Common myeloid progenitor, CD34-positive (primary cell): Measurements from ENCODE around the gene RARS2.

Experiments
- CTCF ChIA-PET: fragments of 350-600 bp; sonication (Branson Sonifier 250); formaldehyde crosslinking; loops from one replicate; lab custom pipeline; 2021; ENCODE audit warnings: antibody characterized with exemption; lab: Charles Lee
- POLR2A ChIA-PET: fragments of 350-600 bp; sonication (Branson Sonifier 250); formaldehyde crosslinking; loops from one replicate; lab custom pipeline; 2021; ENCODE audit warnings: antibody characterized with exemption; lab: Charles Lee
- DNase-seq, 3 donors: peaks; one replicate each; pipeline versions ENCODE4 v3.0.0 to v3.0.0-alpha.2; 2013
- H3K27ac ChIP-seq, 2 experiments: 1 replicate in 1 of 2; 2 replicates in 1 of 2; pipeline ENCODE4 v1.7.0; 2013; ENCODE audit warnings: inconsistent platforms in 2 of 2, low read length in 2 of 2, mild to moderate bottlenecking in 2 of 2, low read depth in 1 of 2, moderate library complexity in 1 of 2; ENCODE audit not compliant: severe bottlenecking in 2 of 2, insufficient read depth in 1 of 2, poor library complexity in 1 of 2
- H3K27me3 ChIP-seq, 5 experiments: replicated peaks in 2 of 5; 1 replicate in 3 of 5; 2 replicates in 2 of 5; pipeline versions ENCODE4 v1.6.1 to v1.7.0; 2013; ENCODE audit warnings: low read length in 4 of 5, mild to moderate bottlenecking in 2 of 5, moderate library complexity in 2 of 5, inconsistent platforms in 1 of 5; ENCODE audit not compliant: insufficient read depth in 5 of 5, control insufficient read depth in 4 of 5
- H3K36me3 ChIP-seq, 4 experiments: 1 replicate in 2 of 4; 2 replicates in 2 of 4; pipeline versions ENCODE4 v1.6.1 to v1.7.0; 2013; ENCODE audit warnings: low read length in 3 of 4, control low read depth in 1 of 4, mild to moderate bottlenecking in 1 of 4; ENCODE audit not compliant: control insufficient read depth in 4 of 4, insufficient read depth in 4 of 4
- H3K4me1 ChIP-seq, 4 experiments: 1 replicate in 3 of 4; 2 replicates in 1 of 4; pipeline versions ENCODE4 v1.6.1 to v1.7.1; 2013; ENCODE audit warnings: low read length in 3 of 4, mild to moderate bottlenecking in 3 of 4, control low read depth in 1 of 4, inconsistent platforms in 1 of 4, moderate library complexity in 1 of 4; ENCODE audit not compliant: control insufficient read depth in 4 of 4, insufficient read depth in 4 of 4; ENCODE audit errors: control extremely low read depth in 1 of 4
- H3K4me3 ChIP-seq, 7 experiments: 1 replicate in 4 of 7; 2 replicates in 3 of 7; pipeline versions ENCODE4 v1.5.1 to v1.7.0; 2013; ENCODE audit warnings: mild to moderate bottlenecking in 7 of 7, low read length in 6 of 7, moderate library complexity in 6 of 7, inconsistent platforms in 2 of 7, low read depth in 2 of 7, control low read depth in 1 of 7; ENCODE audit not compliant: insufficient read depth in 4 of 7, control insufficient read depth in 1 of 7; ENCODE audit errors: extremely low read depth in 1 of 7
- H3K9me3 ChIP-seq, 5 experiments: 1 replicate in 4 of 5; 2 replicates in 1 of 5; pipeline versions ENCODE4 v1.6.1 to v1.7.1; 2013; ENCODE audit warnings: low read length in 4 of 5, mild to moderate bottlenecking in 2 of 5, inconsistent platforms in 1 of 5, low read depth in 1 of 5, moderate library complexity in 1 of 5; ENCODE audit not compliant: control insufficient read depth in 4 of 5, insufficient read depth in 2 of 5; ENCODE audit errors: control extremely low read depth in 1 of 5
- WGBS: methylation state at CpG from one replicate; pipeline ENCODE4 v1.1.5; 2013; ENCODE audit not compliant: insufficient coverage; 5-methylcytosine and 5-hydroxymethylcytosine counted together

The RARS2 gene

GRCh38 chr6:87600576-87600975, 10.8 kb upstream of the RARS2 start:
- Histone ChIP-seq H3K27ac (no peak overlapping the region), H3K9me3 (no peaks in the 10 kb centered on the region), H3K27me3 (no peaks in the 10 kb centered on the region), H3K4me3 (no peak overlapping the region), H3K36me3 (peaks cover 7 to 10% (median 8%) of the 10 kb centered on the region in 4 experiments), H3K4me1 (no peaks in the 10 kb centered on the region)
- no CpG with 5 or more reads among the region's 1 CpG for WGBS
- ChIA-PET CTCF (no interaction called here), POLR2A (no interaction called here)
- DNase-seq = no peak

- POLR2A ChIA-PET = no interaction called here
- no peaks in the 10 kb centered on the region for H3K9me3 ChIP-seq
- peak overlapping the region in 1 of 2 experiments; percentile 93 for H3K27ac ChIP-seq
- 83% methylated on average over 1 of the region's 4 CpGs for WGBS
- peak overlapping the region in 6 of 7 experiments; percentile 94 to 99 (median 96) for H3K4me3 ChIP-seq
- peaks cover 16 to 25% (median 20%) of the 10 kb centered on the region in 4 experiments for H3K4me1 ChIP-seq
- no peaks in the 10 kb centered on the region for H3K27me3 ChIP-seq
- peak in 2 of 3 donors; percentile 4 to 12 for DNase-seq
- H3K36me3 ChIP-seq = peaks cover 4 to 21% (median 10%) of the 10 kb centered on the region in 4 experiments
- CTCF ChIA-PET = interaction anchor here (0.6 to 0.9 kb wide), 2 partner anchors 11 to 13 kb away, joined by 3 read pairs; no protein-coding TSS in a partner anchor
Observed at GRCh38 chr6:87590990-87591389, 1.2 kb upstream of the RARS2 start.

- POLR2A ChIA-PET = no interaction called here
- WGBS = 3% methylated on average over 11 of the region's 11 CpGs
Observed at GRCh38 chr6:87590417-87590880, 662 bp upstream of the RARS2 start.

GRCh38 chr6:87588756-87589407, 905 bp downstream of the RARS2 start:
- WGBS = 100% methylated on average over 1 of the region's 10 CpGs
- ChIA-PET CTCF (interaction anchor here (1.1 to 1.5 kb wide), 2 partner anchors 16 to 193 kb away, joined by 3 read pairs; no protein-coding TSS in a partner anchor), POLR2A (interaction anchor here (0.6 to 0.7 kb wide), 2 partner anchors 59 to 216 kb away, joined by 3 to 5 read pairs; no protein-coding TSS in a partner anchor)
- H3K9me3 ChIP-seq = no peaks in the 10 kb centered on the region
- peak overlapping the region; percentile 83 to 93 for H3K27ac ChIP-seq
- peak overlapping the region in 6 of 7 experiments; percentile 94 to 99 (median 96) for H3K4me3 ChIP-seq
- DNase-seq = peak in 1 of 3 donors; percentile 1
- H3K27me3 ChIP-seq = no peaks in the 10 kb centered on the region
- H3K4me1 ChIP-seq = peaks cover 16 to 25% (median 20%) of the 10 kb centered on the region in 4 experiments
- peaks cover 0 to 6% (median 2%) of the 10 kb centered on the region in 4 experiments for H3K36me3 ChIP-seq

More at GRCh38 chr6:87590417-87590880, 662 bp upstream of the RARS2 start:
- Histone ChIP-seq H3K36me3 (peaks cover 0 to 16% (median 7%) of the 10 kb centered on the region in 4 experiments), H3K27ac (peak overlapping the region; percentile 83 to 93), H3K27me3 (no peaks in the 10 kb centered on the region), H3K4me1 (peaks cover 16 to 25% (median 20%) of the 10 kb centered on the region in 4 experiments), H3K9me3 (no peaks in the 10 kb centered on the region), H3K4me3 (peak overlapping the region; percentile 92 to 99 (median 95))
- CTCF ChIA-PET = interaction anchor here (0.9 kb wide), 1 partner anchor 14 kb away, joined by 3 read pairs; no protein-coding TSS in a partner anchor
- DNase-seq = no peak

- peaks cover 16 to 25% (median 20%) of the 10 kb centered on the region in 4 experiments for H3K4me1 ChIP-seq
- CTCF ChIA-PET = no interaction called here
- H3K9me3 ChIP-seq = no peaks in the 10 kb centered on the region
- no peak for DNase-seq
- 98% methylated on average over 7 of the region's 8 CpGs for WGBS
- no peak overlapping the region for H3K27ac ChIP-seq
- H3K27me3 ChIP-seq = no peaks in the 10 kb centered on the region
- H3K4me3 ChIP-seq = no peak overlapping the region
- POLR2A ChIA-PET = no interaction called here
- peaks cover 4 to 19% (median 10%) of the 10 kb centered on the region in 4 experiments for H3K36me3 ChIP-seq
Observed at GRCh38 chr6:87586371-87587077, 3.3 kb downstream of the RARS2 start.

- Histone ChIP-seq H3K9me3 (no peaks in the 10 kb centered on the region), H3K36me3 (peaks cover 7 to 31% (median 19%) of the 10 kb centered on the region in 4 experiments), H3K27me3 (no peaks in the 10 kb centered on the region), H3K27ac (no peak overlapping the region), H3K4me3 (no peak overlapping the region), H3K4me1 (peaks cover 4 to 6% (median 6%) of the 10 kb centered on the region in 4 experiments)
- ChIA-PET POLR2A (no interaction called here), CTCF (no interaction called here)
- no peak for DNase-seq
- WGBS = 90% methylated on average over 2 of the region's 4 CpGs
Observed at GRCh38 chr6:87583822-87584221, 6.0 kb downstream of the RARS2 start.
